HCT116 (cell line): ENCODE results near the gene ERCC4.

Source experiments
- ATF3 ChIP-seq: IDR thresholded peaks from 2 replicates; pipeline ENCODE4 v1.6.1; 2012
- CBX3 ChIP-seq: IDR thresholded peaks from 2 replicates; pipeline ENCODE4 v1.6.1; 2012; ENCODE audit warnings: low read depth
- EGR1 ChIP-seq: IDR thresholded peaks from 2 replicates; pipeline ENCODE4 v1.6.1; 2012; ENCODE audit warnings: low read depth
- EZH2 ChIP-seq: fragments of 200-600 bp; sonication (generic); IDR thresholded peaks from 2 replicates; pipeline ENCODE4 v1.6.1; 2017; ENCODE audit warnings: antibody characterized with exemption, mixed run types
- POLR2A ChIP-seq: IDR thresholded peaks from 2 replicates; pipeline ENCODE4 v1.7.0; 2011; ENCODE audit warnings: borderline replicate concordance; ENCODE audit not compliant: insufficient read depth, insufficient read length; ENCODE audit errors: extremely low read depth
- POLR2AphosphoS5 ChIP-seq: IDR thresholded peaks from 2 replicates; pipeline ENCODE4 v1.6.1; 2011; ENCODE audit warnings: mild to moderate bottlenecking, low read depth, low read length, moderate library complexity
- RAD21 ChIP-seq: IDR thresholded peaks from 2 replicates; pipeline ENCODE4 v1.6.1; 2012; ENCODE audit warnings: low read depth, mild to moderate bottlenecking
- SIN3A ChIP-seq: IDR thresholded peaks from 2 replicates; pipeline ENCODE4 v1.6.1; 2012; ENCODE audit warnings: low read depth
- ZNF274 ChIP-seq: fragments of 200-500 bp; sonication (Bioruptor generic); IDR thresholded peaks from 2 replicates; pipeline ENCODE4 v1.6.1; 2014; ENCODE audit warnings: mild to moderate bottlenecking, low read depth, low read length, inconsistent platforms
- TF ChIP-seq, protein P1 (sequence below), 3 experiments: fragments of 200-600 bp in 1 of 3; sonication (generic) in 1 of 3; IDR thresholded peaks in 2 of 3; conservative IDR thresholded peaks in 1 of 3; 2 replicates each; pipeline ENCODE4 v1.5.1; 2012 to 2017; ENCODE audit warnings: low read depth in 2 of 3, low read length in 2 of 3, antibody characterized with exemption in 1 of 3, borderline replicate concordance in 1 of 3, control low read depth in 1 of 3, mild to moderate bottlenecking in 1 of 3, mixed read lengths in 1 of 3, mixed run types in 1 of 3, moderate library complexity in 1 of 3; ENCODE audit not compliant: insufficient read depth in 1 of 3
- TF ChIP-seq, protein P2 (sequence below): IDR thresholded peaks from 2 replicates; pipeline ENCODE4 v1.6.1; 2012

- TF ChIP-seq, protein P1, sequence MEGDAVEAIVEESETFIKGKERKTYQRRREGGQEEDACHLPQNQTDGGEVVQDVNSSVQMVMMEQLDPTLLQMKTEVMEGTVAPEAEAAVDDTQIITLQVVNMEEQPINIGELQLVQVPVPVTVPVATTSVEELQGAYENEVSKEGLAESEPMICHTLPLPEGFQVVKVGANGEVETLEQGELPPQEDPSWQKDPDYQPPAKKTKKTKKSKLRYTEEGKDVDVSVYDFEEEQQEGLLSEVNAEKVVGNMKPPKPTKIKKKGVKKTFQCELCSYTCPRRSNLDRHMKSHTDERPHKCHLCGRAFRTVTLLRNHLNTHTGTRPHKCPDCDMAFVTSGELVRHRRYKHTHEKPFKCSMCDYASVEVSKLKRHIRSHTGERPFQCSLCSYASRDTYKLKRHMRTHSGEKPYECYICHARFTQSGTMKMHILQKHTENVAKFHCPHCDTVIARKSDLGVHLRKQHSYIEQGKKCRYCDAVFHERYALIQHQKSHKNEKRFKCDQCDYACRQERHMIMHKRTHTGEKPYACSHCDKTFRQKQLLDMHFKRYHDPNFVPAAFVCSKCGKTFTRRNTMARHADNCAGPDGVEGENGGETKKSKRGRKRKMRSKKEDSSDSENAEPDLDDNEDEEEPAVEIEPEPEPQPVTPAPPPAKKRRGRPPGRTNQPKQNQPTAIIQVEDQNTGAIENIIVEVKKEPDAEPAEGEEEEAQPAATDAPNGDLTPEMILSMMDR (IDR thresholded peaks at IDR 0.05 in 2 of 3, conservative IDR thresholded peaks at IDR 0.05 in 1 of 3; ENCODE audit: borderline replicate concordance in 1 of 3, insufficient read depth in 1 of 3, low read depth in 2 of 3, low read length in 2 of 3) = no peak
- TF ChIP-seq, protein P2, sequence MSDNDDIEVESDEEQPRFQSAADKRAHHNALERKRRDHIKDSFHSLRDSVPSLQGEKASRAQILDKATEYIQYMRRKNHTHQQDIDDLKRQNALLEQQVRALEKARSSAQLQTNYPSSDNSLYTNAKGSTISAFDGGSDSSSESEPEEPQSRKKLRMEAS = no peak
- TF ChIP-seq EZH2 (no peak), EGR1 (no peak), ATF3 (no peak), POLR2AphosphoS5 (no peak), POLR2A (no peak), SIN3A (no peak), RAD21 (no peak), ZNF274 (no peak), CBX3 (no peak)
These were observed 77.6 kb downstream of the ERCC4 start for GRCh38 chr16:13997526-13997925.
